Measurements from ENCODE around the gene CRACDL.

DNA sequence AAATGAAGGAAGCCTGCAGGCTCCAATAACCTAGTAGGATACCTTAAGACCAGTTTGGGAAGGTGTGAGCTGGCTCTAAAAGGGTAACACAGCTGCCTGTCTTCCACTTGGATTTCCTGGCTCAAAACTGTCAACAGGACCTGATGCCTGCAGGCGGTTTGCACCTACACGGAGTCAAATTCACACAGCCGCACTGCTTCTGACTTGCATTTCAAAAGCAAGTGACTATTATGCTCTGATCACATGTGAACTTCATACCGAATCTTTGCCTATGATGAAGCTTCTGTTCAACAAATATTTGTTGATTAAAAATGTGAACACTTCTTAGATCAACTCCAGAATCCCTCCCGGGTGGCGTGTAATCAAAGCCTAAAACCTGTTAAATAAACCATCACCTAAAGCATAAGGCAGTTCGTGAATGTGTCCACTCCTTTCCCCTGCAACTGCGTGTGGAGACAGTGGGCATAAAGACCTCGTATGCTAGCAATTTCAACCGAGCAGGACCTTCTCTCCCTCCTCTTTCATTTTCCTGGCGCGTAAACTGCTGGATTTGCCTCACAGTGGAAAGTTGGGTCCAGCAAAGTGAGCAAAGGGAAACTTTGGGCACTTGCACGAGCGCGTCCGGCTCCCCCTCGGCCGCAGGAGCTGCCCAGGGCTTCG, 784 bp downstream of the CRACDL start:
- TF ChIP-seq CTCF (IDR thresholded peaks at IDR 0.05) (no peak), POLR2A (IDR thresholded peaks at IDR 0.05) (no peak), POLR2AphosphoS5 (IDR thresholded peaks at IDR 0.05) (no peak)

All from prostate gland (tissue), 2 donors.